Sigmoid colon (tissue), 7 donors: ENCODE data around the gene LDLRAD4. TPM values are rescaled to one million over a fixed set of nuclear protein-coding genes. Genes with fewer than 3 reads are reported as not detected.
A peak's percentile ranks its signal among the peaks of the same experiment; 100 is the strongest.

Source experiments
- DNase-seq: peaks from one replicate; pipeline ENCODE4 v3.0.0-alpha.2; 2019
- H3K27ac ChIP-seq, 4 donors: fragments of 200-600 bp; sonication (generic); one replicate each; pipeline ENCODE4 v1.5.1; 2016 to 2019; ENCODE audit warnings: mild to moderate bottlenecking in 1 of 4
- H3K27me3 ChIP-seq, 3 donors: fragments of 200-600 bp; sonication (generic); one replicate each; pipeline ENCODE4 v1.5.1; 2019; ENCODE audit warnings: mild to moderate bottlenecking in 1 of 3
- H3K36me3 ChIP-seq, 4 donors: fragments of 200-600 bp; sonication (generic); one replicate each; pipeline ENCODE4 v1.5.1; 2016 to 2019
- H3K4me1 ChIP-seq, 4 donors: fragments of 200-600 bp; sonication (generic); one replicate each; pipeline ENCODE4 v1.5.1; 2017 to 2019
- H3K4me3 ChIP-seq, 4 donors: fragments of 200-600 bp; sonication (generic); one replicate each; pipeline ENCODE4 v1.5.1; 2017 to 2019; ENCODE audit warnings: mild to moderate bottlenecking in 2 of 4, moderate library complexity in 1 of 4
- H3K9me3 ChIP-seq, 4 donors: fragments of 200-600 bp in 3 of 4; sonication (generic) in 3 of 4; one replicate each; pipeline versions ENCODE4 v1.5.1 to v1.6.1; 2013 to 2019
- CTCF ChIP-seq, 4 experiments: fragments of 450-650 bp in 3 of 4; fragments of 200-600 bp in 1 of 4; IDR thresholded peaks; one replicate each; pipeline ENCODE4 v1.5.1; 2016 to 2019; ENCODE audit warnings: antibody characterized with exemption in 4 of 4, mild to moderate bottlenecking in 3 of 4, moderate library complexity in 2 of 4
- EP300 ChIP-seq, 4 donors: sonication (generic); formaldehyde crosslinking; IDR thresholded peaks; one replicate each; pipeline ENCODE4 v1.6.1; 2017; ENCODE audit warnings: antibody characterized with exemption in 4 of 4
- POLR2A ChIP-seq, 2 donors: fragments of 450-650 bp; IDR thresholded peaks; one replicate each; pipeline ENCODE4 v1.6.1; 2016; ENCODE audit warnings: antibody characterized with exemption in 2 of 2, mild to moderate bottlenecking in 2 of 2, moderate library complexity in 2 of 2
- POLR2AphosphoS5 ChIP-seq, 4 donors: sonication (generic); formaldehyde crosslinking; IDR thresholded peaks; one replicate each; pipeline ENCODE4 v1.6.1; 2017; ENCODE audit warnings: antibody characterized with exemption in 4 of 4
- WGBS, 2 donors: extraction: QIAGEN DNeasy Blood & Tissue Kit; methylation state at CpG; one replicate each; pipeline ENCODE4 v1.1.7; 2013; 5-methylcytosine and 5-hydroxymethylcytosine counted together
- intact Hi-C: fragments of 100-400 bp; cut with DNase I; formaldehyde crosslinking; loops from one replicate; pipeline ENCODE4 v1.15.1; 2023
- polyA plus RNA-seq, 3 donors: library from polyadenylated mRNA; stranded (reverse); fragments of 200-250 nt; gene quantifications; one replicate each; pipeline ENCODE4 v1.2.3, GENCODE V29; 2013
- total RNA-seq, 4 donors: library from RNA; depleted of rRNA; stranded (reverse); fragments of >200 nt; gene quantifications; one replicate each; pipeline ENCODE4 v1.1.0, GENCODE V29; 2016
- donor health status: healthy with polysubstance abuse.
- donor health status: Bipolar disorder and iron deficiency.
- donor health status: healthy.

Gene LDLRAD4
- total and polyA plus RNA-seq, 7 donors, result 1.2 to 28.2 (median 17.2) TPM

GRCh38 chr18:13451213-13451540 is 232.6 kb downstream of the LDLRAD4 start:
- intact Hi-C loops, result loop anchor here (5.0 kb wide), 1 partner anchor 86 kb away; no protein-coding TSS in a partner anchor
- 92 to 94% methylated on average over 3 of the region's 3 CpGs for WGBS, 2 donors
- DNase-seq, result peak; percentile 39
- TF ChIP-seq EP300 (IDR thresholded peaks at IDR 0.05), result no peak
- TF ChIP-seq POLR2A (IDR thresholded peaks at IDR 0.05), result no peak
- TF ChIP-seq CTCF (IDR thresholded peaks at IDR 0.05), result no peak
- TF ChIP-seq POLR2AphosphoS5 (IDR thresholded peaks at IDR 0.05), result no peak
- H3K4me3 ChIP-seq, result no peak overlapping the region
- no peaks in the 10 kb centered on the region for H3K36me3 ChIP-seq
- H3K4me1 ChIP-seq, result peaks cover 0 to 62% (median 34%) of the 10 kb centered on the region in 4 donors
- H3K27me3 ChIP-seq, result no peaks in the 10 kb centered on the region
- H3K9me3 ChIP-seq, result no peaks in the 10 kb centered on the region
- H3K27ac ChIP-seq, result peak overlapping the region in 1 of 4 donors; percentile 69

GRCh38 chr18:13451661-13452387 is 233.3 kb downstream of the LDLRAD4 start:
- Histone ChIP-seq H3K27me3 (no peaks in the 10 kb centered on the region), H3K4me1 (peaks cover 0 to 57% (median 29%) of the 10 kb centered on the region in 4 donors), H3K4me3 (no peak overlapping the region), H3K36me3 (no peaks in the 10 kb centered on the region), H3K9me3 (no peaks in the 10 kb centered on the region), H3K27ac (peak overlapping the region in 2 of 4 donors; percentile 31 to 69)
- intact Hi-C loops, result loop anchor here (5.0 kb wide), 1 partner anchor 85 kb away; no protein-coding TSS in a partner anchor
- TF ChIP-seq POLR2AphosphoS5 (IDR thresholded peaks at IDR 0.05) (no peak), POLR2A (IDR thresholded peaks at IDR 0.05) (no peak), CTCF (IDR thresholded peaks at IDR 0.05) (no peak), EP300 (IDR thresholded peaks at IDR 0.05) (no peak)
- peak; percentile 58 for DNase-seq
- 87 to 93% methylated on average over 14 of the region's 14 CpGs for WGBS, 2 donors

GRCh38 chr18:13452388-13452811 is 233.8 kb downstream of the LDLRAD4 start:
- Histone ChIP-seq H3K27ac (peak overlapping the region in 2 of 4 donors; percentile 31 to 69), H3K4me3 (no peak overlapping the region), H3K36me3 (no peaks in the 10 kb centered on the region), H3K9me3 (no peaks in the 10 kb centered on the region), H3K4me1 (peaks cover 0 to 51% (median 24%) of the 10 kb centered on the region in 4 donors), H3K27me3 (no peaks in the 10 kb centered on the region)
- intact Hi-C loops, result loop anchor here (5.0 kb wide), 1 partner anchor 85 kb away; no protein-coding TSS in a partner anchor
- no peak for TF ChIP-seq CTCF (IDR thresholded peaks at IDR 0.05)
- no peak for TF ChIP-seq POLR2A (IDR thresholded peaks at IDR 0.05)
- no peak for TF ChIP-seq POLR2AphosphoS5 (IDR thresholded peaks at IDR 0.05)
- no peak for TF ChIP-seq EP300 (IDR thresholded peaks at IDR 0.05)
- WGBS, 2 donors, result 77 to 79% methylated on average over 8 of the region's 8 CpGs
- peak; percentile 81 for DNase-seq

- no peak overlapping the region for H3K4me3 ChIP-seq
- peak overlapping the region in 1 of 4 donors; percentile 69 for H3K27ac ChIP-seq
- DNase-seq, result peak; percentile 38
- no peaks in the 10 kb centered on the region for H3K27me3 ChIP-seq
- intact Hi-C loops, result loop anchor here (5.0 kb wide), 1 partner anchor 84 kb away; no protein-coding TSS in a partner anchor
- H3K4me1 ChIP-seq, result peaks cover 0 to 45% (median 19%) of the 10 kb centered on the region in 4 donors
- WGBS, 2 donors, result 86 to 88% methylated on average over 21 of the region's 21 CpGs
- TF ChIP-seq CTCF (IDR thresholded peaks at IDR 0.05), result no peak
- no peak for TF ChIP-seq EP300 (IDR thresholded peaks at IDR 0.05)
- no peak for TF ChIP-seq POLR2AphosphoS5 (IDR thresholded peaks at IDR 0.05)
- TF ChIP-seq POLR2A (IDR thresholded peaks at IDR 0.05), result no peak
- no peaks in the 10 kb centered on the region for H3K36me3 ChIP-seq
- H3K9me3 ChIP-seq, result no peaks in the 10 kb centered on the region
Measured at GRCh38 chr18:13452871-13453680, 234.5 kb downstream of the LDLRAD4 start.
